T-helper 1 cell treated with Interleukin-12 subunit alpha and Interleukin-12 subunit beta and Interleukin-4 antibody, amounts not matched to agents 30 ng/mL and 1 ng/mL, for 36 hours (primary cell): ENCODE data around the gene ARHGAP22. TPM values are rescaled to one million over a fixed set of nuclear protein-coding genes. Genes with fewer than 3 reads are reported as not detected.

Experiments
- intact Hi-C: fragments of 100-400 bp; cut with micrococcal nuclease; formaldehyde crosslinking; loops from one replicate; pipeline ENCODE4 v1.15.1; 2024
- total RNA-seq: library from RNA; stranded (reverse); gene quantifications from 2 replicates; pipeline ENCODE4 v1.2.3, GENCODE V29; 2022

The ARHGAP22 gene
- total RNA-seq, 1 donor from 2014 or later, result not detected

DNA sequence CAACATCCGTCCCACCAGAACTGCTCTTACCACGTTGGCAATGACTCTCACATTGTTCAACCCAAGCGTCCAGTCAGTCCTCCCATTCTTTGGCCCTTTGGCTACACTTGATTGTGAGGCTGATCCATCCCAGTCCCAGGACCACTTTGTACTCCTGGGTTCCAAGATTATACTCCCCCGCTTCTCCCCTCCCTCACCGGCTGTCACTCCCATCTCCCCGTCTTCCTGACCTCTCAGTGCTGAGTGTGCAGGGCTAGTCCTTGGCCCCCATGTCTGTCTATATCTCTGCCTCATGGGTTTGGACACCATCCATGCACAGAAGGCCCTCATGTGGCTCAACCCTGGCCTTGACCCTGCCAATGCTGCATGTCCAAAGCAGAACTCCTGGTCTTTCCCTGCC lies 12.5 kb downstream of the ARHGAP22 start:
- intact Hi-C loops, result no loop called here

DNA sequence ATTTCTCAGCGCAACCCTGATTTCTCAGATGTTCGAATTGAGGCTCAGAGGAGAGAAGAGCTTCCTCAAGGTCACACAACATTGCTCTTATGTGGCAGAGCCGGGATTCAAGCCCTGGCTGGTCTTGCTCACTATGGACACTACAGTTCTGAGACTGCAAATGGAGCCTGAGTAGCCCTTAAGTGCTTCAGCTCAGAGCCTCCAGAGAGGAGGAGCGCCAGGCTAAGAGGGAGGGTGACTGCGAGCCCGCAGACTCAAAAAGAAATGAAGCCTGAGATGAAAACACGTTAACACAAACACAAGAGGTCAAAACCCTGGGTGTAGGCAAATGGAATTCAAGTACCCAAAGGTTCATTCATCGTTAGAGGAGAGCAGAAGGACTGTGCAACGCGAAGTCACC lies 13.9 kb downstream of the ARHGAP22 start:
- intact Hi-C loops, result no loop called here

DNA sequence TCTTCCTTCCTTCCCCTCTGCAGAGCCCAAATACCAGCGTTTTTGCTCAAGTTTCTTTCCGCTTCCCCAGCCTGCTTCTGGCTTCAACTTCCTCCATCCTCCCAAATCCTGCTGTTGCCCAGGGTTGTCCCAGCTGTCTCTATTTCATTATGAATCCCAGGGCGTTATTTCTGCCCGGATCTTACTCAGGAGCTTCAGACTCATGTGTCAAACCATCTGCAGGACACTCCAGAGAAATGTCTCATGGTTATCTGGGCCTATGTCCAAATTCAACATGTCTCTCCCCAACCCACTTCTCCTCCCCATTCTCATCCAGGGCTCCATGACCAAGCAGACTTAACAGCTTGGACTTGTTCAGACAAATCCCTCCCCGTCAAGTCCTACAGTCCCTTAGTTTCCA lies 15.6 kb downstream of the ARHGAP22 start:
- intact Hi-C loops, result no loop called here

DNA sequence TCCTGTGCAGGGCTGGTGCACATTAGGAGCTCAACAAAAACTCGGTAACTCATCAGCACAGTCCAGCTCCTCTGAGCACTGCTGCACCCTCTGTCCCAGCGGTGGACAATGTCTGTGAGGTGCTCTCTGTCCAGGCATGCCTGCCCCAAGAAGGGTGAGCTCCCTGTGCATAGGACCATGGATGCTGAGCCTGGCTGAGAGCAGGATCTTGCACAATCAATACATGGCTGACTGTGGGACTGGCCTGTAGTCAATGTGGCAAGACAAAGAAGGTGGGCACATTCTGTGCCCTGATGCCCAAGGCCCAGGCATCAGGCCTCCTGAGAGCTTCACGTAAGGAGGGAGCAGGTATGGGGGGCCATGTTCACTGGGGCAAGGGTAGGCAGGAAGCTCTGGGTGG lies 17.1 kb downstream of the ARHGAP22 start:
- intact Hi-C loops, result no loop called here

DNA sequence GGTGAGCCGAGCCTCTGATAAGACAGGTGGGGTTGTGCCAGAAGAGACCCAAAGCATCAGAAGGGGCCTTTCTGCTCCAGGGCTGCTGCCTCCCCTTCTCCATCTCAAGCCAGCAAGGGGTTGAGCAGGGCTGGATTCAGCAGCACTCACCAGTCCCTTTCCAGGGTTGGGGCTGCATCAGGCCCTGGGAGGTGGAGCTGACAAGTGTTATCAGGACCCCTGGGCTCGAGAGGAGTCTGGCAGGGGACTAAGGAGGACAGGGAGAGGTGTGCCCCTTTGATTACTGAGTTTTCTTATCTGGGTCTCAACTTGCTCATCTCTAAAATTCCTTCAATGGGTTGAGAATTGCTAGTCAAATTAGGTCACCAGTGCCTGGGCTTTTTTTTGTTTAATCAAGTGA lies 17.8 kb downstream of the ARHGAP22 start:
- intact Hi-C loops, result no loop called here

DNA sequence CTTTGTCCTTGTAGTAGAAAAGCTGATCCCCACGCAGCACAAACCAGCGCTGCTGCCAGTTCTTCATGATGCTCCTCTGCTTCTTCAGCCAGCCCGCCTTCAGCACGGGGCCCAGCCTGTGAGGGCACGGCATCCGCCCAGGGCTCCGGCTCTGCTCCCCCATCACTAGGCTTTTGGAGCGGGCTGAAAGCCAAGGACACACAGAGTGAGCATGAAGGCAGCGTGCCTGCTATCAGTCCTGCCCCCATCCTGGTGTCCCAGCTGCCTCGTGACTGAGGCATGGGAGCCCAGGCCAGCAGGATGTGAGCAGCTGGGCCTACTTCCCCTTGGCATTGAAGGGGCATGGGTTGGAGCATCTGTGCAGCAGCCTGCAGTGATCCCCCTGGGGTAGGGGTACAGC lies 21.9 kb downstream of the ARHGAP22 start:
- intact Hi-C loops, result no loop called here

DNA sequence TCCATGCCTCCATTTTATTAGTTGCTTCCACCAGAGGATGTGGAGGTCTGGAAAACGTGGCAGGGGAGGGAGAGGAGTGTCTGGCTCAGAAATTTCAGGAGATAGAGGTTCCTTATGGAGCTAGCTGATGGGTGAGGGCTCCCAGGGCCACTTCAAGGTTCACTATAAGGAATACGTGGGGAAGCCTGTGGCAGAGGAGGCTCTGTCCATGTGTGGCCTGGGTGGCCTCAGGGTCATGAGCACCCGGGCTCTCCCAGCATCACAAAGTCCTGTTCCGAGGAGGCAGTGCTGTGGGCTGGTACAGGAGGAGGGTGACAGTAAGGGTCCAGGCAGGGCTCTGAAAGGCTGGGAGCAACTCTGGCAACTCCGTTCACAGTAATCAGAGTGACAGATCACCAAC lies 24.6 kb downstream of the ARHGAP22 start:
- intact Hi-C loops, result no loop called here

DNA sequence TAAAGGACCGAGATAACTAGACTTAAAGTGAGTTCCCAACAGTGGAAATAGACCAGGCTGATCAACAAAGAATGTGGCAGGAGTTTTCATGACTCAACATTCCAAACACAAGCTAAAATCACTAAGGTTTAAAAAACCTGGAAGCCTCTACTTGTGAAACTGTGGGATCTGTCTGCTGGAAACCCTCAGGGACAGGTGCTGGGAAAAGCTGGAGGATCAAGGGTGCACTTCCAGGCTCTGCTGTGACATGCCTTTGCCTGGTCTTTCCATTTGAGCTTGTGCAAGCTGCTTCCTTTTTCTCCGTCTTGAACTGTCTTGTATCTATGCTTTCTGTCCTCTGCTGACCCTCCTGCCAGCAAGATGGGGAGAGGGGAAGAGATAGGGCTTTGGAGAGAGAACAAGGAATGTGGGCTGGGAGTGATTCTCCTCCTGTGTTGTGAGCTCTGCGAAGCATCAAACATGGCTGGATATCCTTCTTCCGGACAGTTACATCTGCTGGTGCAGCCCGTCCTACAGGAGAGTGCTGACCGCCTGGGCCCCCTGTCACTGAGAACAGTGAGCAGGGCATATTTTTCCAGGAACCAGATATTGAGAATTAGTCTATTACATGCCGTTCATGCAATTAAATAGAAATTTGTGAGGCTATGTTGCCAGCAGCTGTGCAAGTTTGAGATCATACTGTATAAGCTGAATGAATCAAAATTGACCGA lies 25.5 kb downstream of the ARHGAP22 start:
- intact Hi-C loops, result no loop called here

DNA sequence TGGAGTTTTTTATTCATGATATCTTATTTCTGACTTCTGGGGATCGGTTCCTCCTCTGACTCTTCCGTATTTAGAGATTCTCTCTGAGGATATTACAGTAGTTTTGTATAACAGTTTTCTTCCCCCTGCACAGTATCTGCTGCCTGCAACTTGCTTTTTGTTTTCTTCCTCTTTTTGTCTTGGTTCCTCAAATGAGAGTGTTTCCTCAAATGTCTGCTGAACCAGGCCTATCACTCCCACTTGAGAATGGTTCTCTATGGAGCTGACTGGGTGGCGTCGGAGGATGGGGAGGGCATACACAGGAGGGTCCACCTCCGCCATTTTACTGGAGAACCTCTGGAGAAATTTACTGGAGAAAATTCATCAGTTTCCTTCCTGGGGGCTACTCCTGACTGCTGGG lies 27.7 kb downstream of the ARHGAP22 start:
- intact Hi-C loops, result no loop called here

DNA sequence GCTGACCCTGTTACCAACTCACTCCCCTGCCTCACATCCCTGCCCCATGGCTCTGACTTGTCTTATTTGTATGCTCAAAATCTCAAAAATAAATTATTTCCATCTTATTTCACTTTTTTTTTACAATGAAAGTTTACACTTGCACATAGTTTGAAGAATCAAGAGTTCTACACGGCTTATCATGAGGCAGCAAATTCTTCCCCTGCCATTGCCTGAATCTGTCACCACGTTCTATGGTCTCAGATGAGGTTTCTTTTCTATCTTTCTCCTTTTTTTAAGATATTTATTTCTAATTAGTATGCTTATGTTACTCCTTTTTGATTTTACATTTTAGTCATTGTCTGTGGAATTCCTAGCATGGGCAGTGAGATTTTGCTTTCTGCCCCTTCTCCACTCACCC lies 28.4 kb downstream of the ARHGAP22 start:
- intact Hi-C loops, result no loop called here

DNA sequence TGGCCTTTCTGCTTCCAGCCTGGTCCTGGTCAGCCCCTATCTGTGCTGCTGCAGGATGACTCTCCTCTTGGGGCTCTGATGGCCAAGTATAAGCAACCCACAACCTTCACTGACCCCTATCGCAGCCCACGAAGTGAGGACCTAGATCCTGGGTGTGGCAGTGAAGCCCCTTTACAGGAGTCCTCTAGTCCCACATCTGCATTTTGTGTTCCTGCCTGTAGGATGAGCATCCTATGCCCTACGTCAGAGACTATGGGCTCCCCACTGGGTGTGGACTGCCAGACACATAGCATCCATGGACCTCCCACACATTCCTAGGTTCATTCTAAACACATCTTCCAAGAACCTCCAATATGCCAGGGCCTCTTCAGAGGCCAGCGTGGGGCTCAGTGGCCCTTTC lies 29.0 kb downstream of the ARHGAP22 start:
- intact Hi-C loops, result no loop called here

DNA sequence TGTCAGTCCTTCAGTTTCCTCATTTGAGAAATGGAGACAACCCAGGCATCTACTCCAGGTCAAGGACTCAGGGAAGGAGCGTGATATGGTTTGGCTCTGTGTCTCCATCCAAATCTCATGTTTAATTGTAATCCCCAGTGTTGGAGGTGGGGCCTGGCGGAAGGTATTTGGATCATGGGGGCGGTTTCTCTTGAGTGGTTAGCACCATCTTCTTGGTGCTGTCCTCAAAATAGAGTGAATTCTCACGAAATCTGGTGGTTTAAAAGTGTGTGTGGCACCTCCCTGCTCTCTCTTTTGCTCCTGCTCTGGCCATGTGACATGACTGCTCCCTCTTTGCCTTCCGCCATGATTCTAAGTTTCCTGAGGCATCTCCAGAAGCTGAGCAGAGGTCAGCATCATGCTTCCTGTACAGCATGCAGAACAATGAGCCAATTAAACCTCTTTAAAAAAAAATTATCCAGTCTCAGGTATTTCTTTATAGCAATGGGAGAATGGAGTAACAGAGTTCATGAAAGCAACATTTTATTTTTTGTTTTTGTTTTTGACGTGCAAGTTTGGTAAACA lies 30.0 kb downstream of the ARHGAP22 start:
- intact Hi-C loops, result no loop called here

DNA sequence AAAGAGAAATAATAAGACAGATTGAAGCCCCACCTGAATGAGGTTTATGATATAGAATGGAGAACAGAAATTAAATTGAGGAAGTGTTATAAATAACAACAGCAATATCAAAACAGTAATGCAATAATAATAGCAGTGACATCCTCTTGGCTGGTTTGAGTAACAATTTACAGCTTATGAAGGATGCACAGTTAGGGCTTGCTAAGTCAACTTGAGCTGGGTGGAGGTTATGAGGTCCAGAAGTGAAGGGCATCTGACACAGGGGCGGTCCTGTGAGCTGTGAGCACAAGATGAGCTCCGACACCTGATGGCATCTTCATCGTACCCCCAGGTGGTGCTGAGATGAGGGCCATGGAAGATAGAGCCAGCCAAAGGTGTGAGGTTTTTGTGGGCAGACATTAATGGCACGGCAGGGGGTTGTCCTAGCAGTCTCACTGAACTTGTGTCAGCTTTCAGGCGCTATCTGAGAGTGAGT lies 30.5 kb downstream of the ARHGAP22 start:
- intact Hi-C loops, result no loop called here

DNA sequence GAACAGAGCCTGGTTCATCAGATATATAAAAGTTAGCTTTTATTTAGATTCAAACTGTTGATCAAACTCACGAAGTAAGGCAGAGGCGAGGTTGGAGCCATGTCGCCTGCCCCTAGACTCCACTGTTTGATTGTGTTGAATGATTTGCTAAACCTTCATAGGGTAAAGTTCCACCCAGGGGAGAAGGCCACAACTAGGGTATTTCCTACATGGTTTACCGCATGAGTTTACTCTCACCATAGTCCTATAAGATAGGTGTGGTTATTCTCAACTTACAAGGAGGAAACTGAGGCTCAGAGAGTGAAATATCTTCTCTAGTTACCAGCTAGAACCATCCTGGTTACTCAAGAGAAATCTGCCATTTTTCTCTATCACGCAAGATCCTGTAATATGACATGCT lies 31.8 kb downstream of the ARHGAP22 start:
- intact Hi-C loops, result no loop called here

DNA sequence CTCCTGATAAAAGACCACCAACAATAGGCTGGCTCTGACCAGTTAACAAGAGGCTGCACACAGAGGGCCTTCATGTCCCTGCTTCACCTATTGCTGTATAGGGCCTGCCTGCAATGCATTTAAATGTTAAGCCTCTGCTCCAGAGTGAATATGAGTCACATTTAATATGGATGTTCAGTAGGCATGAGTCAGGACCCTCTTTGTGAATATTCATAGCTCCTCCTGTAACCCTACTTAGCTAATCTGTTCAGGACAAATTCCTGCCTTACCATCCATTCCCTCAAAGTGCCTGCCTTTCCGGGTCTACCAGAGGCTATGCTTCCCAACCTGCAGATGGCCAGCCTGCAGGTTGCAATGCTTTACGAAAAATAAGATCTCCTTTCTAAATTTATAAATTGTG lies 32.5 kb downstream of the ARHGAP22 start:
- intact Hi-C loops, result no loop called here

DNA sequence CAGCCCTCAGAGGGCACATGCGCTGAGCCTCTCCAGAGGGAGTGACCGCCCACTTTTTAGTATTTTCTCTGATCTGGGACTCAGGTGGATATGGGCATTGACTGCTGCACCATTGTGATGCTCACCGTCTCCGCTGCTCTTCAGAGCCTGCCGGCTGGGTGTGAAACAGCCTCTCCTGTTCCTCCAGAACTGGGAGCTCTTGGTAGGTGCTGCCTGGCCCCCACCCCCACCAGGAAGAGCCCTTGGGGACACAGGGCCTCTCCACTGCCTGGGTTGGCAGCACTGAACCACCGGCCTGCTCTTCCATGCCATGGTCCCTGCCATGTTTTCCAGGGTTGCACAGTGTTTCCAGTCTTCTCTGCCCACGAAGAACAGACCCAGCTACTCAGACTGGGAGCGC lies 36.3 kb downstream of the ARHGAP22 start:
- intact Hi-C loops, result no loop called here

DNA sequence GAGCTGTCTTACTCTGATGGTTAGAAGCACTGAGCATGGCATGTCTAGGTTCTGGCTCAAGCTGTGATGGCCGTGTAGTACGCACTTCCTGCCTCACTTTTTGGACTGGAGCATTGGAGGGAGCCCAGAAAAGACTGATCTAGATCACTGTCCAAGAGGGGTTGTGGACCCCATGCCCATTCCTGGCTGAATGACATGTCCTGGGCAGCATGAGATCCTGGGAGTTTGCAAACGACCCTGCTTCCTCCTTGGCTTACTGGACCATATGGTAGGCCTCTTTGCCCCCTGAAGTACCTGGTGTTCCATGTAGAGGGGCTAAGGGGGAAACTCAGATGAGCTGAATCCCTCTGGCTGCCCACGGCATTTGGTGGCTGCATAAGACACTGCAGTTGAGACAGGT lies 36.7 kb downstream of the ARHGAP22 start:
- intact Hi-C loops, result no loop called here

DNA sequence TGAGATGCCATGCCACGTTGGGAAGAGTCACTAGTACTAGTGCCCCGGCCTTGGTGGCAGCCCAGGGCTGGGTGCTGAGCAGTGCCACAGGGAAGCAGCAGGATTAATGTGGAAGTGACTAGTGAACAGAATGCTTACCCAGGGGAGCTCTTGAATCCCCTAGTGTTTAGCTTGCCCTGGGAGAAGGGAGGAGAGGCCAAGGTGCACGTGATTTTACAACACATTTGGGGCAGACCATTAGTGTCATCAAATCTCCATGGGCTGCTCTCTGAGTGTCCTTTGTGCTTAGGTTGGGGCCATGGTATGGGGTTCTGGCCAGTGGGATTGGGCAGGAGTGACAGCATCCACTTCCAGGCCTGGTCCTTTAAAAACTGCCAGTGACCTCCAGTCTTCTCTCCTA lies 37.5 kb downstream of the ARHGAP22 start:
- intact Hi-C loops, result no loop called here

DNA sequence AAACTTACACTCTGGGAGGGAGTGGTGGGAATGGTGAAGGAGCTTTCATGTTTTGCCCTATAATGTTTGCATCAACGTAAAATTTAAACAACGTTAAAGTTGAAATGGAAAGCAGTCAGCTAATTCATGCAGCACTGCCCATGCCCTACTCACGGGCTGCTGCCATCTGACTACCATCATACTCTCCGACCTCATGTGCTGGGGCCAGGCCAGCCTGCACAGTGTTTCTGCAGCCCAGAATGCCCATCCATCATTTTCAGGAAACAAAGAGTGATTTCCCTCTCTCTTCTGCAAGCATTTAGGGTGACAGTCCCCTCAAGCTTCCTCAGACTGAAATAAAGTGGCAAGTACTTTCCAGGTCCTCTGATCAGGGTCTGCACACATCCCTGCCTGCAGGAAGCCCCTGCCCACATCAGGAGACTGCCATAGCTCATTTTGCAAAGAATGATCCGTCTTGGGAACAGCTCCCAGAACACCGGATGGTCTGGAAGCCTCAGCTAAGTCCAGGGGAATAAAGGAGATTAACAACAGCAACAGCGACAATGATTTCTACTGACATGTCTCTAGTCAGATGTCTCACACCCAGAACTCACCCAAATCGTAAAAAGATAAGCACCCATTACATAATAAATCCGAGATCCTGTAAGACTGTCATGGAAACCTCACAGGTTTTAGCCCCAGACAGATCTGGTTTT lies 40.3 kb downstream of the ARHGAP22 start:
- intact Hi-C loops, result no loop called here

DNA sequence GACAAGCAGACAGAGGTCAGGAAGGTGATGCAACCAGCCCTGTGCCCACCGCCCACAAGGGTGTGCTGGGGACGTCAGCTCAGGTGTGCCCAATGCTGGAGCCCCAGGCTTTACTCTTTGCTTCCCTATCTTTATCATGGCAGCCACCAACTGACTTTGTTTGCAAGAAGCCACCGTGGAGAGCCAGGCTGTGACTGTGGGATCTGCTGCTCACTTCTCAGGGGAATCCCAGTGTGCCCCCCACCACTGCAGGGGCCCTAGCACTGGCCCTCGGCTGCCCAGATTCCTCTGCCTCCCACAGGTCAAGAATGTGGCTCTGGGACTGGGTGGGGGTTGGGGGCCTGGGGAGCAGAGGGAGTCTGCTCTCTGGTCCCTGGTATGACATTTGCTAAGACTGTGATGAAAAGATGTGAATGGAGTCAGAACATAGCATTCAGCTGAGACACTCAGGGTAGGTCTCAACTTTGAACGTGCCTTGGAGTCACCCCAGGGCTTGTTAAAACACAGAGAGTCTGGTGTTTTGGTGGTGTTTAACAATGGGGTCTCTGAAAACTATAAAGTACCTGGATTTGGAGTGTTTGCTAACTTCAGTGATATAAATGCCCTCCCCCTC lies 47.3 kb downstream of the ARHGAP22 start:
- intact Hi-C loops, result no loop called here

DNA sequence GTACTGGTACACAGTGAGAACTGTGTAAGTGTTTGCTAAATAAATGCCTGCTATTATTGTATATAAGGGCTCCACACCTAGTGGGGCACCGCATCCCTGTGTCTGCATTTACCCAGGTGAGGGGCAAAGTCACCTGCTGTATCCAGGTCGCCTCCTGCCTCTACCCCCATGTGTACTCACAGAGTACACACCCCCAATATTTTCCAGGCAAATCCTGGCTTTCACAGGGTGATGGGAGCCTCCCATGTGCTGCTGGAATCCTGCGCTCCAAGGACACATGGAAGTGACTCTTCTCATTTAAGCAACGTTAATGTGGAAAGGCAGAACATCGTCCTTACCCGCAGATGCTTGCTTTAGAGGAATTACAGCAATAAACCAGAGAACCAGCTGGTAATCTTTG lies 48.2 kb downstream of the ARHGAP22 start:
- intact Hi-C loops, result no loop called here

DNA sequence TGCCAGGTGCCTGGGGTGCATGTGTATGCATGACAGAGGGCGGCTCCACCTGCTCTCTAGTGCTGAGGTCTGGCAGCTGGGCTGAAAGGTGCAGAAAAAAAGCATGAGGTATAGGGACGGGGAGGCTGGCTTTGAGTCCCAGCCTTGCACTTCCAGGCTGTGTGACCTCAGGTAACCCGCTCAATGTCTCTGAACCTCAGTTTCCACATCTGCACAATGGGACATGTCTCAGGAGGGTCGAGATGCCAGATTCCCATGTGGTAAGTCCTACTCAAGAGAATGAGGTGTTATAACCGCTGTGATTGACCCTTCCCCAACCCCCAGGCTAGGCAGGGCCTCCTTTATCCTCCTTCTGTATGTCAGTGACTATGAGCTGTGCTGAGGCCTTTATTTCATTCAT lies 48.8 kb downstream of the ARHGAP22 start:
- intact Hi-C loops, result no loop called here
